Measurements from ENCODE around the gene BICDL1.

GRCh38 chr12:120060196-120060595 is 71.2 kb downstream of the BICDL1 start:
- no peak for TF ChIP-seq CTCF (IDR thresholded peaks at IDR 0.05)
- TF ChIP-seq POLR2AphosphoS5 (IDR thresholded peaks at IDR 0.05): no peak
- TF ChIP-seq POLR2A (IDR thresholded peaks at IDR 0.05): no peak

All from breast epithelium (tissue), 3 donors.